HepG2 (cell line): ENCODE results near the gene PHYH. TPM values are rescaled to one million over a fixed set of nuclear protein-coding genes. Genes with fewer than 3 reads are reported as not detected.

Source experiments
- ARID5B ChIP-seq: IDR thresholded peaks from 2 replicates; pipeline ENCODE4 v1.4.0; 2020; ENCODE audit warnings: mild to moderate bottlenecking, missing genetic modification reagents
- BRCA1 ChIP-seq: sonication (generic); formaldehyde crosslinking; IDR thresholded peaks from 2 replicates; pipeline ENCODE4 v1.4.0; 2020; ENCODE audit warnings: missing genetic modification reagents
- CBFB ChIP-seq: sonication (generic); formaldehyde crosslinking; IDR thresholded peaks from 2 replicates; pipeline ENCODE4 v1.4.0; 2020; ENCODE audit warnings: missing genetic modification reagents
- CBX2 ChIP-seq, 2 experiments: fragments of 200-600 bp in 1 of 2; sonication (generic); formaldehyde crosslinking in 1 of 2; IDR thresholded peaks; 2 replicates each; pipeline versions ENCODE4 v1.7.0 to v1.8.1; 2018 to 2022; ENCODE audit warnings: low read depth in 2 of 2, low read length in 1 of 2, mild to moderate bottlenecking in 1 of 2, missing genetic modification reagents in 1 of 2
- ELF1 ChIP-seq: sonication (generic); formaldehyde crosslinking; IDR thresholded peaks from 2 replicates; pipeline ENCODE4 v1.4.0; 2020; ENCODE audit warnings: missing genetic modification reagents
- HMGXB3 ChIP-seq: sonication (generic); formaldehyde crosslinking; IDR thresholded peaks from 2 replicates; pipeline ENCODE4 v1.4.0; 2020; ENCODE audit warnings: missing genetic modification reagents, borderline replicate concordance
- JUN ChIP-seq: sonication (generic); formaldehyde crosslinking; IDR thresholded peaks from 2 replicates; pipeline ENCODE4 v1.4.0; 2020; ENCODE audit warnings: mild to moderate bottlenecking, missing genetic modification reagents
- SNRNP70 ChIP-seq: fragments of 200-400 bp; formaldehyde crosslinking; IDR thresholded peaks from 2 replicates; pipeline ENCODE4 v1.6.1; 2017; ENCODE audit warnings: mild to moderate bottlenecking, low read depth, low read length, moderate library complexity
- TIGD3 ChIP-seq: sonication (generic); formaldehyde crosslinking; IDR thresholded peaks from 2 replicates; pipeline ENCODE4 v1.5.1; 2020; ENCODE audit warnings: mild to moderate bottlenecking, missing genetic modification reagents, borderline replicate concordance
- TP53 ChIP-seq: sonication (generic); formaldehyde crosslinking; conservative IDR thresholded peaks from 2 replicates; pipeline ENCODE4 v1.4.0; 2020; ENCODE audit warnings: missing genetic modification reagents
- TRAFD1 ChIP-seq: sonication (generic); formaldehyde crosslinking; IDR thresholded peaks from 2 replicates; pipeline ENCODE4 v1.5.1; 2020; ENCODE audit warnings: missing genetic modification reagents, mild to moderate bottlenecking, borderline replicate concordance
- ZBTB1 ChIP-seq: sonication (generic); formaldehyde crosslinking; IDR thresholded peaks from 2 replicates; pipeline ENCODE4 v1.4.0; 2020; ENCODE audit warnings: missing genetic modification reagents, borderline replicate concordance
- ZNF121 ChIP-seq: sonication (generic); formaldehyde crosslinking; IDR thresholded peaks from 2 replicates; pipeline ENCODE4 v1.5.0; 2020; ENCODE audit warnings: mild to moderate bottlenecking, missing genetic modification reagents
- ZNF263 ChIP-seq: sonication (generic); formaldehyde crosslinking; IDR thresholded peaks from 2 replicates; pipeline ENCODE4 v1.4.0; 2020; ENCODE audit warnings: missing genetic modification reagents
- ZNF34 ChIP-seq: sonication (generic); formaldehyde crosslinking; IDR thresholded peaks from 2 replicates; pipeline ENCODE4 v1.4.0; 2020; ENCODE audit warnings: mild to moderate bottlenecking, missing genetic modification reagents, borderline replicate concordance
- ZNF577 ChIP-seq: sonication (generic); formaldehyde crosslinking; IDR thresholded peaks from 2 replicates; pipeline ENCODE4 v1.4.0; 2020; ENCODE audit warnings: mild to moderate bottlenecking, low read depth, missing genetic modification reagents, borderline replicate concordance
- ZNF619 ChIP-seq: sonication (generic); formaldehyde crosslinking; IDR thresholded peaks from 2 replicates; pipeline ENCODE4 v1.4.0; 2020; ENCODE audit warnings: mild to moderate bottlenecking, missing genetic modification reagents
- ZNF878 ChIP-seq: sonication (generic); formaldehyde crosslinking; IDR thresholded peaks from 2 replicates; pipeline ENCODE4 v1.8.1; 2023; ENCODE audit warnings: mild to moderate bottlenecking, missing genetic modification reagents, moderate library complexity
- polyA plus RNA-seq, 8 experiments: library from polyadenylated mRNA; depleted of rRNA in 3 of 8; stranded (reverse) in 7 of 8; unstranded in 1 of 8; fragments of >200 nt; fragmentation: Illumina TruSeq in 4 of 8; extraction: Trizol in 4 of 8; gene quantifications; 2 replicates each; pipeline versions ENCODE4 v1.2.1 to v1.2.3, GENCODE V29; 2011 to 2016; ENCODE audit warnings: low read depth in 4 of 8, missing spikeins in 1 of 8, mixed read lengths in 1 of 8; ENCODE audit not compliant: insufficient read depth in 1 of 8
- total RNA-seq, 5 experiments: library from RNA; depleted of rRNA; stranded (reverse); fragments of >200 nt; fragmentation: Illumina TruSeq; extraction: Trizol; gene quantifications; 2 replicates each; pipeline ENCODE4 v1.2.3, GENCODE V29; 2016; ENCODE audit warnings: low read depth in 1 of 5

PHYH gene
- total and polyA plus RNA-seq, 2 of the 13 experiments (the other 11 are each of a cell fraction or from before 2014, with no cell fraction given) = 27.2 to 34.5 TPM

GRCh38 chr10:13271552-13272163 is 28.2 kb downstream of the PHYH start (continued):
- no peak for TF ChIP-seq ZNF34
- no peak for TF ChIP-seq ZNF263 (CRISPR knock-in tag)
- TF ChIP-seq TIGD3 (CRISPR knock-in tag) = no peak
- TF ChIP-seq ARID5B (CRISPR knock-in tag) = peak; percentile 51
- no peak for TF ChIP-seq TRAFD1 (CRISPR knock-in tag)
- no peak for TF ChIP-seq ZNF577 (CRISPR knock-in tag)
- no peak; the same call in 1 of the 2 replicates for TF ChIP-seq HMGXB3 (CRISPR knock-in tag)
- no peak for TF ChIP-seq ZNF878 (CRISPR knock-in tag)
- no peak for TF ChIP-seq JUN (CRISPR knock-in tag)
- TF ChIP-seq CBFB (CRISPR knock-in tag) = no peak
- no peak for TF ChIP-seq ZBTB1 (CRISPR knock-in tag)
- TF ChIP-seq CBX2 (IDR thresholded peaks at IDR 0.05; ENCODE audit: low read depth, low read length) = no peak
- TF ChIP-seq CBX2 (CRISPR knock-in tag; IDR thresholded peaks at IDR 0.05; ENCODE audit: low read depth) = no peak
- TF ChIP-seq BRCA1 (CRISPR knock-in tag) = no peak
- TF ChIP-seq ZNF619 (CRISPR knock-in tag) = no peak
- TF ChIP-seq ELF1 (CRISPR knock-in tag) = 0 out of 2 replicates have a peak, but pooled peaks have one; percentile 13
- TF ChIP-seq SNRNP70 = no peak
- no peak for TF ChIP-seq TP53 (CRISPR knock-in tag)
- TF ChIP-seq ZNF121 (CRISPR knock-in tag) = no peak
